ENCODE measurements around the gene FOXO1. TPM values are rescaled to one million over a fixed set of nuclear protein-coding genes. Genes with fewer than 3 reads are reported as not detected.
"Not testable (repeated sequence)": the region's sequence is repeated elsewhere in the genome, so short reads cannot be mapped to it uniquely, and the experiment has no call there.

Gene FOXO1
- total RNA-seq, 1 donor from 2014 or later, result 50.4 TPM

DNA sequence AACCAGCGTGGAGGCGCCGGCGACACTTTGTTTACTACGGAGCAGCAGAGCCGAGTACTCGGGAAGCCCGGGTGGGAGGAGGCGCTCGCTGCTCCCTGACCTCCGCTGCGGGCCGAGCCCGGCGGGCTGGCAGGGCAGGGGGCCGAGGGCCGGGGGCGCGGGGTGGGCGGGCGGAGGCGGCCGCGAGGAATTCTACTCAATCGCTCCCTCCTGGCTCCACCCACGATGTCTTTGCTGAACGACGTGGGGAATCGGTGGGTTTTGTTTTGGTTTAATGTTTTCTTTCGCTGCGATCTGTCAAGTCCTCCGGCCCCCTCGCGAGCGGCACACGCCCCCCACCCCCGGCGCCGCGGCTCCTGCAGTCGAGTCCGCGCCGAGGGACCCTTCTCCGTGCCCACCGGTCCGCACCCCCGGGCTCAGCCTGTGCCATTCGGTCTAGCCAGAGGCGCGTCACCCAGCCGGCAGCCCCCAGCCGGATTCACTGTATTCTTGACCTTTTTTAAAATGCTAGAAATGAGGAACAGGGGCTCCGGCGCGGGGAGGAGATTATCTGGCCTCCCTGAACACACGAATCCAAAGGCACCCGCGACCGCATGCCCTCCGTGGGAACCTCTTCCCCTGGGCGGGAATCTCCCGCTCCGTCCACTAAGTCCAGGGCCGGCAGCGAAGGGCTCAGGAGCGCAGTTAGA is 636 bp upstream of the FOXO1 start:
- Mint-ChIP-seq H3K9me3 (no peaks in the 10 kb centered on the region), H3K27me3 (no peaks in the 10 kb centered on the region), H3K4me1 (peaks cover 37% of the 10 kb centered on the region), H3K36me3 (ENCODE audit: low read depth) (peaks cover 14% of the 10 kb centered on the region), H3K27ac (peak overlapping the region; percentile 94), H3K4me3 (peak overlapping the region; percentile 90)
- ChIA-PET CTCF (interaction anchor here (1.8 to 2.0 kb wide), 4 partner anchors 10 to 598 kb away, joined by 7 to 25 read pairs (median 12); no protein-coding TSS in a partner anchor), POLR2A (interaction anchor here (1.0 to 6.5 kb wide), 7 partner anchors 20 to 234 kb away, joined by 4 to 51 read pairs (median 13); no protein-coding TSS in a partner anchor)
- ATAC-seq (ENCODE audit: low read depth) (peak; percentile 15), DNase-seq (peak; percentile 55)
- intact Hi-C loops (cut with micrococcal nuclease), result loop anchor here (1.0 to 10.0 kb wide), 12 partner anchors 16 to 725 kb away; partner anchors contain the start of genes ELF1, MRPS31 and WBP4
- TF ChIP-seq, protein P1, sequence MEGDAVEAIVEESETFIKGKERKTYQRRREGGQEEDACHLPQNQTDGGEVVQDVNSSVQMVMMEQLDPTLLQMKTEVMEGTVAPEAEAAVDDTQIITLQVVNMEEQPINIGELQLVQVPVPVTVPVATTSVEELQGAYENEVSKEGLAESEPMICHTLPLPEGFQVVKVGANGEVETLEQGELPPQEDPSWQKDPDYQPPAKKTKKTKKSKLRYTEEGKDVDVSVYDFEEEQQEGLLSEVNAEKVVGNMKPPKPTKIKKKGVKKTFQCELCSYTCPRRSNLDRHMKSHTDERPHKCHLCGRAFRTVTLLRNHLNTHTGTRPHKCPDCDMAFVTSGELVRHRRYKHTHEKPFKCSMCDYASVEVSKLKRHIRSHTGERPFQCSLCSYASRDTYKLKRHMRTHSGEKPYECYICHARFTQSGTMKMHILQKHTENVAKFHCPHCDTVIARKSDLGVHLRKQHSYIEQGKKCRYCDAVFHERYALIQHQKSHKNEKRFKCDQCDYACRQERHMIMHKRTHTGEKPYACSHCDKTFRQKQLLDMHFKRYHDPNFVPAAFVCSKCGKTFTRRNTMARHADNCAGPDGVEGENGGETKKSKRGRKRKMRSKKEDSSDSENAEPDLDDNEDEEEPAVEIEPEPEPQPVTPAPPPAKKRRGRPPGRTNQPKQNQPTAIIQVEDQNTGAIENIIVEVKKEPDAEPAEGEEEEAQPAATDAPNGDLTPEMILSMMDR (IDR thresholded peaks at IDR 0.05), result no peak

DNA sequence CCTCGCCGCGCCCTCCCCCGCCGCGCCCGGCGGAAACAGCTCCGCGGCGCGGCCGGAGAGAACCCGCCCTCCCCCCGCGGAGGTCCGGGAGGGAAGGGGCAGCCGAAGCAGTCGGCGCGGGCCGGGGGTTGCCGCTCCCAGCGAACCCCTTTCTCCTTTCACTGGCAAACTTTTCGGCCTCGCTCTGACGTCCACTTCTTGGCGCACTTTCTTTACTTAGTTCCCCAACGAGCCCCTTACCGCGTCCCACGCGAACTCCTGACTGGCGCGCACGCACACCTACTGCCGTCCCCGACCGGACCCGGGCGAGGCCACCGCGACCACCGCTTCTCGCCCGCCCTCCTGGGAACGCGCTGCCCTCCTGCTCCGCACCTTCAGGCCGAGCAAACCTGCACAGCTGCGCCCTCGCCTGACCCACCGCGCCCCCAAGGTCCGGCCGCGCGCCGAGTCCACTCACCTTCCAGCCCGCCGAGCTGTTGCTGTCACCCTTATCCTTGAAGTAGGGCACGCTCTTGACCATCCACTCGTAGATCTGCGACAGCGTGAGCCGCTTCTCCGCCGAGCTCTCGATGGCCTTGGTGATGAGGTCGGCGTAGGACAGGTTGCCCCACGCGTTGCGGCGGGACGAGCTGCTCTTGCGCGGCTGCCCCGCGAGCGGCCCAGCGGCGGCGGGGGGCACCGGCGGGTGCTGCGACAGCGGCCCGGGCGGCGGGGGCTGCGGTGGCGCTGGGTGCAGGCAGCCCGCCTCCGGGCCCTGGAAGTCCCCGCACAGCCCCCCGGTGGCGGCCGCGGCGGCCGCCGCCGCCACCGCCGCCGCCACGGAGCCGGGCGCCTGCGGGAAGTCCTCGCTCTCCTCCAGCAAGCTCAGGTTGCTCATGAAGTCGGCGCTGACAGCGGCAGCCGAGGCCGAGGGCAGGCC is 1.1 kb downstream of the FOXO1 start:
- TF ChIP-seq, protein P1 (IDR thresholded peaks at IDR 0.05), result no peak
- Mint-ChIP-seq H3K36me3 (ENCODE audit: low read depth) (peaks cover 14% of the 10 kb centered on the region), H3K9me3 (no peaks in the 10 kb centered on the region), H3K4me1 (peaks cover 49% of the 10 kb centered on the region), H3K27ac (peak overlapping the region; percentile 90), H3K4me3 (peak overlapping the region; percentile 93), H3K27me3 (no peaks in the 10 kb centered on the region)
- DNase-seq, result peak; percentile 63
- peak; percentile 7 for ATAC-seq (ENCODE audit: low read depth)
- CTCF ChIA-PET, result interaction anchor here (1.4 to 1.8 kb wide), 3 partner anchors 17 to 596 kb away, joined by 4 to 11 read pairs (median 8); no protein-coding TSS in a partner anchor
- POLR2A ChIA-PET, result interaction anchor here (0.6 to 6.5 kb wide), 36 partner anchors 8 to 597 kb away, joined by 3 to 64 read pairs (median 4); partner anchors contain the start of gene SLC25A15
- intact Hi-C loops (cut with micrococcal nuclease), result loop anchor here (1.0 to 10.0 kb wide), 14 partner anchors 17 to 723 kb away; partner anchors contain the start of genes ELF1, MRPS31 and WBP4

DNA sequence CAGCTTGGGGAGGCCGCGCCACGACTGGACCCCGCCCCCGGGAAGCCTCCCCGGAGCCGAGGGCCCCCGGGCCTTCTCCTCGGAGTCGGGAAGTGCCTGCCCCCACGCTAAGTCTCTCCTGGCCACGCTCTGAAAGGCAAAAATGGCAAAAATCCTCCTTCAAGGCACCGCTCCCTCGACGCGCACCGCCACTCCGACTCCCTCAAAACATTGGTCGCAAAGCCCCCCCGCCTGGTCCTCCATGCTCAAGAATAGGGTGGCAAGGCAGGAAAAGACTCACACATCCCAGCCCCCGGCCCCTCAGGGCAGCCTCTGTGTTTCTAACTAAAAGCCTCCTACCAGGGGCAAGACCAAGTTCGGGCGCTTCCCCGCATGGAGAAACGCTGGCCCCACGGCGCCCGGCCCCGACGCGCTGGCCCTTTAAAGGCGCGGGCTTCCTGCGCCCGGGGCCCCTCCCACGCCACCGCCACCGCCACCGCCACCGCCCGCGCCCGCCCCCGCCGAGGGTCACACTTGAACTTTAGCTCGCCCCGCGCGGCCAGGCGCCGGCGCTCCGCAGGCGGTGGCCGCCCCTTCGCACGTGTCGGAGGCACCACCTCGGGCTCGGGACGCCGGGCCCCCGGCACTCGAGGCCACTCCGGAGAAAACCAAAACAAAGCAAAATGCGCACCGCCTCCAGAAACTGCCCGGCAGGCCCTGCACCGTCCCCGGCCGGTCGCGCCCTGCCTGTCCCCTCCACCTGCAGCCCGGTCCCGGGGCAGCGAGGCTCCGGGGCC is 1.9 kb downstream of the FOXO1 start:
- DNase-seq (peak; percentile 71), ATAC-seq (ENCODE audit: low read depth) (peak; percentile 26)
- Mint-ChIP-seq H3K27ac (peak overlapping the region; percentile 96), H3K27me3 (no peaks in the 10 kb centered on the region), H3K4me3 (peak overlapping the region; percentile 94), H3K9me3 (no peaks in the 10 kb centered on the region), H3K4me1 (peaks cover 58% of the 10 kb centered on the region), H3K36me3 (ENCODE audit: low read depth) (peaks cover 14% of the 10 kb centered on the region)
- CTCF ChIA-PET, result interaction anchor here (1.0 to 1.5 kb wide), 3 partner anchors 18 to 595 kb away, joined by 3 to 11 read pairs (median 4); no protein-coding TSS in a partner anchor
- TF ChIP-seq, protein P1 (IDR thresholded peaks at IDR 0.05), result no peak
- POLR2A ChIA-PET, result interaction anchor here (0.6 to 6.5 kb wide), 38 partner anchors 11 to 596 kb away, joined by 3 to 64 read pairs (median 4); partner anchors contain the start of gene SLC25A15
- intact Hi-C loops (cut with micrococcal nuclease), result loop anchor here (1.0 to 10.0 kb wide), 13 partner anchors 12 to 1627 kb away; partner anchors contain the start of genes ELF1, NHLRC3, PROSER1 and WBP4

DNA sequence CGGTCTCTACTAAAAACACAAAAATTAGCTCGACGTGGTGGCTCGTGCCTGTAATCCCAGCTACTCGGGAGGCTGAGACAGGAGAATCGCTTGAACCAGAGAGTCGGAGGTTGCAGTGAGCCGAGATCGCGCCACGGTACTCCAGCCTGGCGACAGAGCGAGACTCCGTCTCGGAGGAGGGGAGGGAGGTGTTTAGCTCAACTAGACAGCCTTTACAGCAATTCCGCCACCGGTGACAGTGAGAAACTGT is 2.4 kb downstream of the FOXO1 start:
- CTCF ChIA-PET, result interaction anchor here (1.0 to 1.5 kb wide), 2 partner anchors 62 to 594 kb away, joined by 3 to 11 read pairs; no protein-coding TSS in a partner anchor
- H3K27me3 Mint-ChIP-seq, DNase-seq, H3K9me3 Mint-ChIP-seq: not testable (repeated sequence)
- Mint-ChIP-seq H3K4me1 (peaks cover 62% of the 10 kb centered on the region), H3K36me3 (ENCODE audit: low read depth) (peaks cover 14% of the 10 kb centered on the region), H3K27ac (peak overlapping the region; percentile 96), H3K4me3 (peak overlapping the region; percentile 94)
- POLR2A ChIA-PET, result interaction anchor here (0.7 to 6.5 kb wide), 26 partner anchors 10 to 595 kb away, joined by 3 to 64 read pairs (median 7); no protein-coding TSS in a partner anchor
- peak; percentile 33 for ATAC-seq (ENCODE audit: low read depth)
- intact Hi-C loops (cut with micrococcal nuclease), result loop anchor here (1.0 to 10.0 kb wide), 7 partner anchors 12 to 1627 kb away; partner anchors contain the start of genes ELF1, NHLRC3 and PROSER1
